ENCODE data around the gene NKX1-2. TPM values are rescaled to one million over a fixed set of nuclear protein-coding genes. Genes with fewer than 3 reads are reported as not detected.
"Not testable (repeated sequence)": the region's sequence is repeated elsewhere in the genome, so short reads cannot be mapped to it uniquely, and the experiment has no call there.

Gene NKX1-2
- total RNA-seq, 4 donors from 2014 or later, result not detected

DNA sequence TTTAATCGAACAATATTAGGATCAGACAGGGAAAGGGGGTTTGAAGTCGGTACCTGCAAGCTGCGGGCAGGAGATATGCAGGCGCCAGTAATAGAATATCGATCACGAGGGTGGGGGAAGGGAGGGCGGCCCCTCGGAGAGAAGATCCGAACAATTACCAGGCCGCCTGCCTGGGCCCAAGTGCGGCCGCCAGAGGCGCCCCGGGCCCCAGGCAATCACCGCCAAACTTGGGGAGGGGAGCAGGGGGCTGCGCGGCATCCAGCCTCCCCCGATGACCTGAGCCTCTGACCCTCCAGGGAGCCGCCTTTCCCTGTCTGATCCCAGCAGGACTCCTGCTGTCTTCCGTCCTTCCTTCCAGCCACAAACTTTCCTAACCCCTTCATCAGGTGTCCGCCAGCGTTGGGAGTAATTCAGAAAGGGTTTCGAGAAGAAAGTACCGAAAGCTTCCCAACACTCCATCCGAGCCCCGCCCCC, 1.1 kb downstream of the NKX1-2 start:
- no peak for DNase-seq (ENCODE audit: extremely low spot score)
- Histone ChIP-seq H3K36me3 (no peaks in the 10 kb centered on the region), H3K4me3 (no peak overlapping the region), H3K9me3 (no peaks in the 10 kb centered on the region), H3K27me3 (peaks cover 7 to 92% (median 46%) of the 10 kb centered on the region in 4 donors), H3K27ac (replicated peaks in 1 of 4) (no peak overlapping the region), H3K4me1 (peaks cover 17 to 40% (median 38%) of the 10 kb centered on the region in 4 donors)
- TF ChIP-seq POLR2AphosphoS5 (IDR thresholded peaks at IDR 0.05), result no peak
- TF ChIP-seq EP300 (IDR thresholded peaks at IDR 0.05), result no peak
- TF ChIP-seq POLR2A (IDR thresholded peaks at IDR 0.05; ENCODE audit: low read depth), result no peak
- TF ChIP-seq, protein P1, sequence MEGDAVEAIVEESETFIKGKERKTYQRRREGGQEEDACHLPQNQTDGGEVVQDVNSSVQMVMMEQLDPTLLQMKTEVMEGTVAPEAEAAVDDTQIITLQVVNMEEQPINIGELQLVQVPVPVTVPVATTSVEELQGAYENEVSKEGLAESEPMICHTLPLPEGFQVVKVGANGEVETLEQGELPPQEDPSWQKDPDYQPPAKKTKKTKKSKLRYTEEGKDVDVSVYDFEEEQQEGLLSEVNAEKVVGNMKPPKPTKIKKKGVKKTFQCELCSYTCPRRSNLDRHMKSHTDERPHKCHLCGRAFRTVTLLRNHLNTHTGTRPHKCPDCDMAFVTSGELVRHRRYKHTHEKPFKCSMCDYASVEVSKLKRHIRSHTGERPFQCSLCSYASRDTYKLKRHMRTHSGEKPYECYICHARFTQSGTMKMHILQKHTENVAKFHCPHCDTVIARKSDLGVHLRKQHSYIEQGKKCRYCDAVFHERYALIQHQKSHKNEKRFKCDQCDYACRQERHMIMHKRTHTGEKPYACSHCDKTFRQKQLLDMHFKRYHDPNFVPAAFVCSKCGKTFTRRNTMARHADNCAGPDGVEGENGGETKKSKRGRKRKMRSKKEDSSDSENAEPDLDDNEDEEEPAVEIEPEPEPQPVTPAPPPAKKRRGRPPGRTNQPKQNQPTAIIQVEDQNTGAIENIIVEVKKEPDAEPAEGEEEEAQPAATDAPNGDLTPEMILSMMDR (IDR thresholded peaks at IDR 0.05), result no peak
- intact Hi-C loops (cut with DNase I), result no loop called here
- WGBS, result 4% methylated on average over 21 of the region's 26 CpGs

DNA sequence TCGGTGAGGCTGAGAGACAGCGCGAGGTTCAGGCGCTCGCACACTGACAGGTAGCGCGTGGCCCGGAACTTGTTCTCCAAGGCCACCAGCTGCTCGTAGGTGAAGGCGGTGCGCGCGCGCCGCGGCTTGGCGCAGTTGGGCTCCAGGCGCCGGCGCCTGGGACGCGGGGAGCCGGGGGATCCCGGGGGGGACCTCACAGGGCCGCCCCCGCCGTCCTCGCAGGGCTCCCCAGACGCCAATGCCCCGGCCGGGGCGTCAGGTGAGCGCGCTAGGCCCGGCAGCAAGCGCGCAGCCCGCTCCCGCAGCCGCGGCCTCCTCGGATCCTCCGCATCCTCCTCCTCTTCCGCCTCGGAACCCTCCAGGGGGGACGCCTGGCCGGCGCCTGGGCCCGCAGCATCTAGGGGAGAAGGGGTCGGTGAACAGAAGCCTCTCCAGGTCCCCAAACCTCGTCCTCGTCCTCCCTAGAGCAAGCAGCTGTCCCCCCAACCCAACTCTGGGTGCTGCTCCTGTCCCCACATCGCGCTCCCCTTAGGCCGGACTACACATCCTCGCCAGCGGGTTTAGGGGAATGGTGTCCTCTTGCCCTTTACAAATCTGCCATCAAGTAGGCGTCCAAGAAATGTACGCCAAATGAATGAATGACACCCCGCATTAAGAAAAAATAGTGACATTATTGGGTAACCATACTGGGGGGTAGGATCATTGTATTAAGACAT, 1.9 kb downstream of the NKX1-2 start:
- H3K4me1 ChIP-seq, result peaks cover 17 to 40% (median 38%) of the 10 kb centered on the region in 4 donors
- 8% methylated on average over 19 of the region's 60 CpGs for WGBS
- peaks cover 7 to 91% (median 46%) of the 10 kb centered on the region in 4 donors for H3K27me3 ChIP-seq
- H3K4me3 ChIP-seq, result peak overlapping the region; percentile 33 to 41 (median 36)
- no peaks in the 10 kb centered on the region for H3K9me3 ChIP-seq
- TF ChIP-seq EP300 (IDR thresholded peaks at IDR 0.05) (no peak), POLR2A (IDR thresholded peaks at IDR 0.05; ENCODE audit: low read depth) (no peak), POLR2AphosphoS5 (IDR thresholded peaks at IDR 0.05) (no peak)
- TF ChIP-seq, protein P1 (IDR thresholded peaks at IDR 0.05), result no peak
- no peaks in the 10 kb centered on the region for H3K36me3 ChIP-seq
- intact Hi-C loops (cut with DNase I), result no loop called here
- DNase-seq (ENCODE audit: extremely low spot score), result no peak
- H3K27ac ChIP-seq (replicated peaks in 1 of 4), result no peak overlapping the region

DNA sequence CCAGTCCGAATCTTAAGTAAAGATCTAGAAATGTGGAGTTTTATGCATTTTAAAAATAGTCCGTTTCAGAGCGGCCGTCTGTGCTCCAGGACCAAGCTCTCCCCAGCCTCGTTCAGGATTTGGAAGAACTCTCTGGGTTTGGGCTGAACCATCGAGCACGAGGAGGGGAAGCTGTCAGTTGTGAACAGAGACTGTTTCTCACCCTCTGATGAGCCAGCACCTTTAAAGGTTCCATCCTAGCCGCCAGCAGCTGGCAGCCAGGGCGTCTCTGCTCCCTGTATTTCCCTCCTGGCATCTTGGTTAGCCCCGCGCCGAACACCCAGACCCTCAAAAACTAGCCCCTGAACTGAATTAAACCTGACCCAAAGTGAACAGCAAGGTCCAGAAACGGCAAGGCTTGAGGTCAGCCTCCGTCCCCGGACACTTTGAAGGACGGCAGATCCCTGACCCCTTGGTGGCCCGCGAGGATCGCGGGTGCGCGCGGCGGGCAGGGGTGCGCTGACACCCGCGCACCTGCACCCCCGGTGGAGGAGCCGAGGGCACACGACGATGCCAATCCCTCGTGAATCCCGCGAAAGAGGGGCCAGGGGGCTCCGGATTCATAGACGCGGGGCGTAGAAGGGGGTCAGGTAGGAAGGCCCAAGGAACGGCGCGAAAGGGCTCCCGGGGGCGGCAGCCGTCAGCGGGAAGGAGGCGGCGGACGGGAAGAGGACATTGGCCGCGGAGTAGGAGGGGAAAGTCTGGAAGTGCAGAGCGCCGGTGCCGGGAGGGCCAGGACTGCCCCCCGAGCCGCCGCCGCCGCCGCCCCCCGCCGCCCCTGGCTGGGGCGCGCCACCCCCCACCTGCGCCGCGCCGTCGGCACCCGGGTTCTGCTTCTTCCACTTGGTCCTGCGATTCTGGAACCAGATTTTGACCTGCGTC, 2.7 kb downstream of the NKX1-2 start:
- Histone ChIP-seq H3K27ac (replicated peaks in 1 of 4) (no peak overlapping the region), H3K36me3 (no peaks in the 10 kb centered on the region), H3K4me1 (peaks cover 17 to 40% (median 38%) of the 10 kb centered on the region in 4 donors), H3K4me3 (peak overlapping the region; percentile 33 to 41 (median 36)), H3K27me3 (peaks cover 7 to 91% (median 46%) of the 10 kb centered on the region in 4 donors), H3K9me3 (no peaks in the 10 kb centered on the region)
- intact Hi-C loops (cut with DNase I), result no loop called here
- TF ChIP-seq POLR2AphosphoS5 (IDR thresholded peaks at IDR 0.05), result no peak
- TF ChIP-seq POLR2A (IDR thresholded peaks at IDR 0.05; ENCODE audit: low read depth), result no peak
- TF ChIP-seq, protein P1 (IDR thresholded peaks at IDR 0.05), result no peak
- TF ChIP-seq EP300 (IDR thresholded peaks at IDR 0.05), result no peak
- WGBS, result 12% methylated on average over 37 of the region's 71 CpGs
- DNase-seq (ENCODE audit: extremely low spot score), result no peak

DNA sequence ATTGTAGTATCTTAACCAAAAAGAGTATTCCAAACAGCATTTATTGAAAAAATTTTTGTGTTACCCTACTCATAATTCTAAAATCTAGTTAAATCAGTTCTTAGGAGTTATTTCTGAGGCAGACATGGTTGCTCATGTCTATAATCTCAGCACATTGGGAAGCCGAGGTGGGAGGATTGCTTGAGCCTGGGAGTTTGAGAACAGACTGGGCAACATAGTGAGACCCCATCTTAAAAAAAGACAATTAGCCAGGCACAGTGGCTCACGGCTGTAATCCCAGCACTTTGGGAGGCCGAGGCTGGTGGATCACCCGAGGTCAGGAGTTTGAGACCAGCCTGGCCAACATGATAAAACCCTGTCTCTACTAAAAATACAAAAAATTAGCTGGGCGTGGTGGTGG, 8.1 kb downstream of the NKX1-2 start:
- H3K9me3 ChIP-seq; intact Hi-C loops (cut with DNase I); DNase-seq (ENCODE audit: extremely low spot score); H3K27ac ChIP-seq (replicated peaks in 1 of 4); H3K4me3 ChIP-seq; H3K4me1 ChIP-seq; H3K36me3 ChIP-seq: not testable (repeated sequence)
- WGBS, result 86% methylated on average over 5 of the region's 5 CpGs
- peaks cover 0 to 44% (median 3%) of the 10 kb centered on the region in 4 donors for H3K27me3 ChIP-seq

DNA sequence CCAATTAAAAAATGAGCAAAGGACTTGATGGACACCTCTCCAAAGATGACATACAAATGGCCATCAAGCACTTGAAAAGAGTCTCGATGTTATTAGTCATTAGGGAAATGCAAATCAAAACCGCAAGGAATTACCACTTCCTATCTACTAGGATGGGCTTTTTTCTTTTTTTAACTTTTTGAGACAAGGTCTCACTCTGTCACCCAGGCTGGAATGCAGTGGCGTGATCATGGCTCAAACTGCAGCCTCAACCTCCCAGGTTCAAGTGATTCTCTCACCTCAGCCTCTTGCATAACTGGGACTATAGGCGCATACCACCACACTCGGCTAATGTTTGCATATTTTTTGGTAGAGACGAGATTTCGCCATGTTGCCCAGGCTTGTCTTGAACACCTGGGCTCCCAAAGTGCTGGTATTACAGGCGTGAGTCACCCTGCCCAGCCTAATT, 13.6 kb downstream of the NKX1-2 start:
- H3K4me3 ChIP-seq, result no peak overlapping the region
- intact Hi-C loops (cut with DNase I), result no loop called here
- H3K4me1 ChIP-seq, result no peaks in the 10 kb centered on the region
- no peaks in the 10 kb centered on the region for H3K9me3 ChIP-seq
- 90% methylated on average over 8 of the region's 8 CpGs for WGBS
- DNase-seq (ENCODE audit: extremely low spot score), result no peak
- H3K27ac ChIP-seq (replicated peaks in 1 of 4), result no peak overlapping the region
- TF ChIP-seq EP300 (IDR thresholded peaks at IDR 0.05) (no peak), POLR2A (IDR thresholded peaks at IDR 0.05; ENCODE audit: low read depth) (no peak), POLR2AphosphoS5 (IDR thresholded peaks at IDR 0.05) (no peak)
- TF ChIP-seq, protein P1 (IDR thresholded peaks at IDR 0.05), result no peak
- no peaks in the 10 kb centered on the region for H3K36me3 ChIP-seq
- no peaks in the 10 kb centered on the region for H3K27me3 ChIP-seq

DNA sequence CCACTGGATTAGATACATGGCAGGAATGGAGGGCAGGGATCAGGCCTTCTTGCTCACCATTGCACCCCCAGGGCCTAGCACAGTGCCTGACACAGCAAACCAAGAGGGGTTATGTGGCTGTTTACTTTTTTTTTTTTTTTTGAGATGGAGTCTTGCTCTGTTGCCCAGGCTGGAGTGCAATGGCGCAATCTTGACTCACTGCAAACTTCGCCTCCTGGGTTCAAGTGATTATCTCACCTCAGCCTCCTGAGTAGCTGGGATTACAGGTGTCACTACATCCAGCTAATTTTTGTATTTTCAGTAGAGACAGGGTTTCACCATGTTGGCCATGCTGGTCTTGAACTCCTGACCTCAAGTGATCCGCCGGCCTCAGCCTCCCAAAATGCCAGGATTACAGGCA, 14.2 kb downstream of the NKX1-2 start:
- WGBS, result 94% methylated on average over 2 of the region's 4 CpGs
- DNase-seq (ENCODE audit: extremely low spot score); H3K27ac ChIP-seq (replicated peaks in 1 of 4); H3K4me1 ChIP-seq; intact Hi-C loops (cut with DNase I); H3K9me3 ChIP-seq; H3K4me3 ChIP-seq; H3K27me3 ChIP-seq; H3K36me3 ChIP-seq: not testable (repeated sequence)
